ENCODE results near the gene CBLB. TPM values are rescaled to one million over a fixed set of nuclear protein-coding genes. Genes with fewer than 3 reads are reported as not detected.

CBLB gene
- total and polyA plus RNA-seq, 2 of the 4 experiments (the other 2 are of a cell fraction): 10.1 to 20.1 TPM

GRCh38 chr3:105891101-105891500 is 22.3 kb upstream of the CBLB start:
- H2AFZ ChIP-seq (replicated peaks; ENCODE audit: low read length, poor library complexity): no peak overlapping the region
- H4K8ac ChIP-seq (ENCODE audit: low read depth in 2 of 2, low read length in 2 of 2): no peak overlapping the region
- H3K27me3 ChIP-seq (ENCODE audit: control insufficient read depth, insufficient read depth, low read length): no peaks in the 10 kb centered on the region
- no peak overlapping the region for H2AK9ac ChIP-seq (replicated peaks; ENCODE audit: low read depth, low read length, poor library complexity)
- ChIA-PET POLR2A (ENCODE audit: unreplicated experiment) (no interaction called here), CTCF (no interaction called here)
- H4K91ac ChIP-seq (ENCODE audit: insufficient read depth, low read depth, low read length): no peak overlapping the region
- ATAC-seq (ENCODE audit: low read depth) (no peak), DNase-seq (no peak)
- no peak overlapping the region for H3K27ac ChIP-seq (ENCODE audit: insufficient read depth, low read length)
- dilution Hi-C loops (cut with HindIII; ENCODE audit: low sequenced_read_pairs, unreplicated experiment) (no loop called here), intact Hi-C loops (cut with micrococcal nuclease) (no loop called here), in situ Hi-C loops (cut with MboI; ENCODE audit: low sequenced_read_pairs) (no loop called here)
- H2AK5ac ChIP-seq (ENCODE audit: low read depth, low read length): no peak overlapping the region
- no peaks in the 10 kb centered on the region for H3K9me3 ChIP-seq (ENCODE audit: control insufficient read depth, insufficient read depth, low read length)
- no peak overlapping the region for H3K56ac ChIP-seq (ENCODE audit: extremely low read depth, insufficient read depth, low read length)
- H3K9ac ChIP-seq (ENCODE audit: low read depth, low read length): no peak overlapping the region
- no peak overlapping the region for H2BK15ac ChIP-seq (ENCODE audit: low read depth, low read length)
- no peak overlapping the region for H3K14ac ChIP-seq (replicated peaks; ENCODE audit: low read depth, low read length)
- H3K79me1 ChIP-seq (ENCODE audit: low read depth in 1 of 2, low read length in 2 of 2): no peaks in the 10 kb centered on the region
- no peak overlapping the region for H2BK20ac ChIP-seq (ENCODE audit: low read depth, low read length)
- H3K4me2 ChIP-seq (ENCODE audit: low read depth, low read length): no peak overlapping the region
- H3K4me1 ChIP-seq (ENCODE audit: control insufficient read depth, insufficient read depth, low read length): no peaks in the 10 kb centered on the region
- H3K4ac ChIP-seq (ENCODE audit: low read depth, low read length): no peak overlapping the region
- H4K5ac ChIP-seq (ENCODE audit: low read depth, low read length): no peak overlapping the region
- BruUV-seq (replicated peaks): no TSS peak
- no peak overlapping the region for H3K23ac ChIP-seq (ENCODE audit: low read depth, low read length)
- H3K4me3 ChIP-seq (ENCODE audit: insufficient read depth, low read depth, low read length): no peak overlapping the region
- no peaks in the 10 kb centered on the region for H3K36me3 ChIP-seq (ENCODE audit: control insufficient read depth, insufficient read depth, low read length)
- no peak overlapping the region for H2BK120ac ChIP-seq (ENCODE audit: low read depth, low read length)
- H3K9me1 ChIP-seq (ENCODE audit: insufficient read depth, low read length): no peaks in the 10 kb centered on the region
- no peak for TF ChIP-seq MXI1 (IDR thresholded peaks at IDR 0.05; ENCODE audit: borderline replicate concordance, low read depth, low read length)
- TF ChIP-seq CEBPB (IDR thresholded peaks at IDR 0.05; ENCODE audit: low read depth, low read length): no peak
- TF ChIP-seq BHLHE40 (IDR thresholded peaks at IDR 0.05; ENCODE audit: low read depth, low read length): no peak
- TF ChIP-seq RCOR1 (IDR thresholded peaks at IDR 0.05; ENCODE audit: insufficient replicate concordance, low read length): no peak
- TF ChIP-seq, protein P1, sequence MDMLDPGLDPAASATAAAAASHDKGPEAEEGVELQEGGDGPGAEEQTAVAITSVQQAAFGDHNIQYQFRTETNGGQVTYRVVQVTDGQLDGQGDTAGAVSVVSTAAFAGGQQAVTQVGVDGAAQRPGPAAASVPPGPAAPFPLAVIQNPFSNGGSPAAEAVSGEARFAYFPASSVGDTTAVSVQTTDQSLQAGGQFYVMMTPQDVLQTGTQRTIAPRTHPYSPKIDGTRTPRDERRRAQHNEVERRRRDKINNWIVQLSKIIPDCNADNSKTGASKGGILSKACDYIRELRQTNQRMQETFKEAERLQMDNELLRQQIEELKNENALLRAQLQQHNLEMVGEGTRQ (IDR thresholded peaks at IDR 0.05; ENCODE audit: low read depth, low read length): no peak
- TF ChIP-seq RFX5 (IDR thresholded peaks at IDR 0.05; ENCODE audit: low read depth, low read length): no peak
- no peak for TF ChIP-seq NFE2L2 (IDR thresholded peaks at IDR 0.05; ENCODE audit: low read depth, low read length)
- no peak for TF ChIP-seq CHD1 (IDR thresholded peaks at IDR 0.05; ENCODE audit: low read depth, low read length)
- TF ChIP-seq RAD21 (IDR thresholded peaks at IDR 0.05; ENCODE audit: low read length): no peak
- TF ChIP-seq MAFK (IDR thresholded peaks at IDR 0.05; ENCODE audit: low read depth, low read length): no peak
- TF ChIP-seq, protein P2, sequence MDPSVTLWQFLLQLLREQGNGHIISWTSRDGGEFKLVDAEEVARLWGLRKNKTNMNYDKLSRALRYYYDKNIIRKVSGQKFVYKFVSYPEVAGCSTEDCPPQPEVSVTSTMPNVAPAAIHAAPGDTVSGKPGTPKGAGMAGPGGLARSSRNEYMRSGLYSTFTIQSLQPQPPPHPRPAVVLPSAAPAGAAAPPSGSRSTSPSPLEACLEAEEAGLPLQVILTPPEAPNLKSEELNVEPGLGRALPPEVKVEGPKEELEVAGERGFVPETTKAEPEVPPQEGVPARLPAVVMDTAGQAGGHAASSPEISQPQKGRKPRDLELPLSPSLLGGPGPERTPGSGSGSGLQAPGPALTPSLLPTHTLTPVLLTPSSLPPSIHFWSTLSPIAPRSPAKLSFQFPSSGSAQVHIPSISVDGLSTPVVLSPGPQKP (IDR thresholded peaks at IDR 0.05; ENCODE audit: borderline replicate concordance, low read depth, low read length): no peak
- no peak for TF ChIP-seq POLR2A (IDR thresholded peaks at IDR 0.05; ENCODE audit: low read depth, low read length)
- no peak for TF ChIP-seq CTCF (conservative IDR thresholded peaks at IDR 0.05; ENCODE audit: low read depth, low read length)
- no peaks in the 10 kb centered on the region for H4K20me1 ChIP-seq (ENCODE audit: insufficient read depth, low read length)
- no peak overlapping the region for H2BK5ac ChIP-seq (ENCODE audit: low read depth, low read length, poor library complexity, severe bottlenecking)
- no peak overlapping the region for H3K18ac ChIP-seq (ENCODE audit: low read depth, low read length)
- WGBS, 2 experiments (ENCODE audit: extremely low coverage in 2 of 2, insufficient read length in 1 of 2): no CpG with 5 or more reads among the region's 1 CpG
